SIG-M5 (cell line): ENCODE data around the gene NDUFS1.
A peak's percentile ranks its signal among the peaks of the same experiment; 100 is the strongest.
"Not testable (repeated sequence)": the region's sequence is repeated elsewhere in the genome, so short reads cannot be mapped to it uniquely, and the experiment has no call there.

Experiments
- DNase-seq: peaks from one replicate; lab custom pipeline; 2025; lab: John Stamatoyannopoulos, UW

The NDUFS1 gene

DNA sequence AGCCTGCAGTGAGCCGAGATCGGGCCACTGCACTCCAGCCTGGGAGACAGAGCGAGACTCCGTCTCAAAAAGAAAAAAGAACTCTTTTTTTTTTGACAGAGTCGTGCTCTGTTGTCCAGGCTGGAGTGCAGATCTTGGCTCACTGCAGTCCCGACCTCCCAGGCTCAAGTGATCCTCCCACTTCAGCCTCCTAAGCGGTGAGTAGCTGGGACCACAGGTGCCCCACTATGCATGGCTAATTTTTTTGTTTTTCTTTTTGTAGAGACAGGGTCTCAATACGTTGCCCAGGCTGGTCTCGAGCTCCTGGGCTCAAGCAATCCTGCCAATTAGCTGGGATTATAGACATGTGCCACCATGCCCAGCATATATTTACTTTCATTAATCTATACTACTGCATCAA, 60.8 kb downstream of the NDUFS1 start:
- DNase-seq: no peak

DNA sequence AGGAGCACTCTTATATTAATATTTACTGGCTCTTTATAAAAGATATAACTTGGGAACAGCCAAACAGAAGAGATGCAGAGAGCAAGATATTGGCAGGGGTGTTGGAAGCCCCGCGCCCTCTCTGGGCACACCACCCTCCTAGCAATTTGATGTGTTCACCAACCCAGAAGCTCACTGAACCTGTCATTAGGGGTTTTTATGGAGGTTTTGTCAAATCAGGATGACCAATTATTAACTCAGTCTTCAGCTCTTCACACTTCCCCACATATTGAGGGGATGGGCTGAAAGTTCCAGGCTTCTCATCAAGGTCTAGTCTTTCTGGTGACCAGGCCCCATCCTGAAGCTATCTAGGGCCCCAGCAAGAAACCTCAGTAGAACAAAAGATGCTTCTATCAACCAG, 62.4 kb downstream of the NDUFS1 start:
- no peak for DNase-seq

DNA sequence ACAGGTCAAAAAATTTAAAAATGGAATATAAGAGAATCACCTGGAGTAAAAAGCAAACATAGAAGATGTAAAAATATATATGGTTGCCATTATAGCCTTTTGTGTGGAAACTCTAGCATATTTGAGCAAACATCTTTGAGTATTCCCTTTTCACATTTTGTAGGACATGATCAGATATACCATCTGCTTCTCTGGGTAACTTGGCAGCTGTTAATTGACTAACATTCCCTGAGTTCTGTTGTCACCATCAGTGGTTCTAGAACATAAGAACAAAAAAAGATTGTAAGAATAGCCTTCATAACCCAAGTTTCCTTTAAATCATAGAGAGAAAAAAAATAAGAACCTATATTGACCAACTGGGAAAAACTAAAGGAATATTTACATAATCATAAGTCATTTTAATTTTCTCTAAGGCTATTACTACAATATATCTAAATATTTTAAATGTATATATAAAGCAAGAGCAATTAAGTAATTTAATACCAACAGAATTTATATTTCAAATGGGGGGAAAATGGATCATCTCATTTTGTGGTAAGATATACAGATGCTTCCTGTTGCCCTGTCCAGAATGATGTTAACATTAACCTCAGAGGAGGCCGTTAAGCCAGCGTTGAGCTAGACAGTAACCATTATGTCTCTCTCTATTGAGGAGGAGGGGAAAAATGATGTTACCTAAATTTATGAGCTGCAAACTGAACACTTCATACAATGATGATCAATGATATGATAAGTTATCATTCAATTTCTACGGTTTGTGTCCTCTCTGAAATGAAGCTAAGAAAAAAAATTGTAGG, 63.5 kb downstream of the NDUFS1 start:
- no peak for DNase-seq

- no peak for DNase-seq
These were observed 66.9 kb downstream of the NDUFS1 start for GRCh38 chr2:206092297-206092696.

DNA sequence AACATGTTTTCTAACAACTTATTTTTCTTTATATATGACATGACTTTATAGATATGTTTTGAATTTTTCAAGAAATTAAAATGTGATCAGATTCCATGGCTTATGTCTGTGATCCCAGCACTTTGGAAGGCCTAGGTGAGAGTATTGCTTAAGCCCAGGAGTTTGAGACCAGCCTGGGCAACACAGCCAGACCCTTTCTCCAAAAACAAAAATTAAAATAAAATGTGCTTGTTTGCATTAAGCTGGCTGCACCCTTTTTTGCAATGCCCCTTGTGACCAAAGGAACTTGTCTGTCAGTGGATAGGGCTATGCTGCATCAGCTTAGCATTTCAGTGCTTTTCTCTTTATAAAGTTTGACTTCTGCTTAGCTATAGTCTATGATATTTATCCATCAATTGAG, 71.0 kb downstream of the NDUFS1 start:
- DNase-seq: no peak

- no peak for DNase-seq
These were observed 72.4 kb downstream of the NDUFS1 start for GRCh38 chr2:206086716-206087350.

GRCh38 chr2:206085742-206086445, 73.3 kb downstream of the NDUFS1 start, which contains the start of gene INO80D:
Gene INO80D, minus strand, starts transcription at chr2:206086174. Its CDS starts 23,158 bp downstream, at chr2:206063016.
- DNase-seq: peak; percentile 56

- no peak for DNase-seq
These were observed 74.1 kb downstream of the NDUFS1 start for GRCh38 chr2:206084870-206085741.

DNA sequence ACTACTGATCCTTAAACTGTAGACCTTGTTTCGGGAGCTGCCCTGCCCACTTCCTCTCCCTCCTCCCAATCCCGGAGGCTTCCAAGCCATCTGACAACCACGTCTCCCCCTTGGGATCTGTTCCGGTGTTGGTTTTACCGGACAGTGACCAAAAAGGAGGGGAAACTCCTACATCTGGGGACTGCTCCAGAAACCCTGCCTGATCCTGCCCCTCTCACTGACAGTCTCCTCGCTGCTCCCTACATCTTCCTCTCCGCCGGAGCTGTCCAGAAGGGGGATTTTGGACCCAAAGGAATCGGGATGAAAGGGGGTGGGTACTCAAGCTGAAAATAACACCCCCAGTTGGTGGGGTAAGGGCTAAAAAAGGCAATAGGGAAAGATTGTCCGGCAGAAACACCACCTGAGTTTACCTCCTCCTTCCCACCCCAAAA, 74.8 kb downstream of the NDUFS1 start:
- DNase-seq: no peak

DNA sequence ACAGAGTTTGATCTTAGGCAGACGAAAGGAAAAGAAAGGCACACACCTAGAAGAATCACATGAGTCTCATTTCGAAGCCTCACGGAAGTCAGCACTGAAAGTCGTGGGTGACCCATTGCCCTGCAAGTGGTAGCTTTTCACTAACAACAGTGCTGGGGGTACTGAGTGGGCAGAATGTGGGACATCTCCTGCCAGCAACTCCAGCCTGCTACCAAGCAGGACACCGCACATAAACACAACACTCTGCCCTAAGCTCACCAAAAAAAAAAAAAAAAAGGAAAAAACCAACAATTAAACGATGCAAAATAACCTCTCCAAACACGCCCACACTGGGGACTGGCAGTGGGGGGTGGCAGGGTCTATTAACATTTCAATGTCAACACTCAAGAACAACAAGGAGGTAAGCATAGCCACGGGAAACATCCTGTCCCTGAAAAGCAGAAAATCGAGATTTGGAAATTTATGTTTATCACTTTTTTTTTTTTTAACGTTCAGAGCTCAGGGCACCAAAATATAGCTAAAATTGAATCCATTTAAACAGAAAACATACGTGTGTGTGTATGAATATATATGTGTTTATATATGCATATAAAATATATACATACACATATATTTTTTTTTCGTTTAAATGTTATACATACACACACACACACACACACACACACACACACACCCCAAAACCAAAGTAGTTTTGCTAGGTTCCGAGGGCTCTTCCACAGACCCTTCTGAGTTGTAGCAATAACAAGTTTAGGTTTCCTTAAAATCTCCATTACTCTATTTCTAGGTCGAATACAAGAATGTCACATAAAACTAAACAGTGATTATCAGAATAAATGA, 75.4 kb downstream of the NDUFS1 start:
- DNase-seq: no peak

DNA sequence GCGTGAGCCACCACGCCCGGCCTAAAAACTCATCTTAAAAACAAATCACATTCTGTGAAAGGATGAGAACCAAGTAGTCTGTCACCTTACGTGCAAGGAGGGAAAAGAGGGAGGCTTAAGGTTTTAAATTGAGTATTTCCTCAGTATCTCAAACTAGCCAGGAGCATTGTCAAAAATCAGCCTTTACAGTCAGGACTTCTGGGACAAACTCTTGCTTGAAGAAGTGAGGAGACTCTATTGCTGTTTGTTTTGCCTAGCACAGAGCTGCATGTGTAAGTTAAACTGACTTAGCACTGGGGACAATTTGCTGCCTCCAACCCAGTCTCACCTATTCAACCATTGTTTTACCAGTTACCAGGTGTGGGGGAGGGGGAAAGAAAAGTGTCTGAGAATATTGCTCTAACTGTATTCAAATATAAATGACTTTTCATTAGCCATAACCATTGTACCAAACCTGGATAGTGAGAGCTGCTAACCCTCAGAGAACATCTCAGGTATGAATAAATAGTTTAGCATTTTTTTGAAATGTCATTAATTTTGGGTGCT, 76.9 kb downstream of the NDUFS1 start:
- DNase-seq: no peak

DNA sequence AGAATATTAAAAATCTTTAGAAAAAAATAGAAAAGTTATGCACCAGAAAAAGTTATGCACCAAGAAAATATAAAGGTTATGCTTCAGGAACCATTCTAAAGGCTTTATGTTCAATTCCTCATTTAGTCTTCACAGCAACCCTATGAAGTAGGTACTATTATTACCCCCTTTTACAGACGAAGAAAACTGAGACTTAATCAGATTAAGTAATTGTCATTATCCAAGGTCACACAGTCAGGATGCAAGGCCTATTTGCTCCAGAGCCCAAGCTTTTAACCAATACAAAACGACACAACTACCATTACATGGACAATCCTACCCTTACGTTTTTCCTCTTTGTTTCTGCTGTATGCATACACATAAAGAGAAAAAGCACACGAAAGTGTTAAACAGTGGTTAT, 78.3 kb downstream of the NDUFS1 start:
- no peak for DNase-seq

GRCh38 chr2:206079699-206080465, 79.4 kb downstream of the NDUFS1 start:
- DNase-seq: no peak

- DNase-seq: not testable (repeated sequence)
These were observed 81.4 kb downstream of the NDUFS1 start for GRCh38 chr2:206077879-206078278.

DNA sequence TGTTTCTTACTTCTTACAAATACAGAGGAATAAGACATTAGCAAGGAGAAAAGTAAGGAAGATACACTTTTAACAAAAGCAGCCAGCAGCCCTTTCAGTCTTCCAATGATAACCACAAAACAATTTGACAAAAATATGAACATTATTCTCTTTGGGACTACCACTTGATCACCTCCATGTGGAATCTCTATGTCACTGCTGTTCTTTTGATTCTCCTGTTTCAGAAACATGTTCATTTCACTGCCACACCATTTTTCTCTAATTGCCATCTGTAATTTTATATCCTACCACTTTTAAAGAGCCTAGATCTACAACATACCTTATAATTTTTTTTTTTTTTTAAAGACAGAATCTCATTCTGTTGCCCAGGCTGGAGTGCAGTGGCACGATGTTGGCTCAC, 84.1 kb downstream of the NDUFS1 start:
- no peak for DNase-seq

GRCh38 chr2:206071807-206072206, 87.4 kb downstream of the NDUFS1 start:
- no peak for DNase-seq

DNA sequence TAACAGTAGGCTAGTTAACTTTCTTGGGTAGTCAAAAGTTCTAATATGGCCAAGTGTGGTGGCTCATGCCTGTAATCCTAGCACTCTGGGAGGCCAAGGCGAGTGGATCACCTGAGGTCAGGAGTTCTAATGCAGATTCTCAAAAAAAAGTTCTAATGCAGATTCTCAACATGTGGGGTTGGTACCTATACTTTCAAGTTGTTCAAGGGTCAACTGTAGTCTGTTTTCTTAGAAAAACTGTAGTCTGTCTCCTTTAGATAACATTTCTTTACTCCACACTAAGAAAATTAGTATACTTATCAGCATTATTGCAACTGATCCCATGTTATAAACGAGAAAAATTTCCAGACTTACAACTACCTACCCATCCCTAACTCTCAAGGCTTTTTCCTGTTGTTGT, 89.8 kb downstream of the NDUFS1 start:
- no peak for DNase-seq

- DNase-seq: no peak
These were observed 91.0 kb downstream of the NDUFS1 start for GRCh38 chr2:206068207-206068606.
